Keratinocyte (primary cell): ENCODE results near the gene PPP3CB. TPM values are rescaled to one million over a fixed set of nuclear protein-coding genes. Genes with fewer than 3 reads are reported as not detected.

ENCODE experiments used
- DNase-seq: peaks from one replicate; pipeline ENCODE4 v3.0.0-alpha.2; 2011; ENCODE audit warnings: low read depth, missing footprints, low spot score
- FAIRE-seq: peaks from 2 replicates; lab custom pipeline; 2011; peaks lifted over from hg19 to GRCh38; lab: Jason Lieb, UNC
- H2AFZ ChIP-seq: 2 replicates; pipeline ENCODE4 v1.6.0; 2012; ENCODE audit warnings: low read length, control low read depth, inconsistent platforms; ENCODE audit not compliant: control insufficient read depth
- H3K27ac ChIP-seq: 2 replicates; pipeline ENCODE4 v1.5.1; 2011; ENCODE audit warnings: low read length; ENCODE audit not compliant: control insufficient read depth, insufficient read depth
- H3K27me3 ChIP-seq: 3 replicates; pipeline ENCODE4 v1.6.0; 2011; ENCODE audit warnings: low read length; ENCODE audit not compliant: control insufficient read depth, insufficient read depth; ENCODE audit errors: extremely low read depth
- H3K36me3 ChIP-seq, 2 experiments: 2 replicates in 1 of 2; 3 replicates in 1 of 2; pipeline ENCODE4 v1.5.1; 2011; ENCODE audit warnings: low read length in 2 of 2, mild to moderate bottlenecking in 1 of 2; ENCODE audit not compliant: control insufficient read depth in 2 of 2, insufficient read depth in 2 of 2; ENCODE audit errors: extremely low read depth in 1 of 2
- H3K4me1 ChIP-seq: 3 replicates; pipeline ENCODE4 v1.5.1; 2011; ENCODE audit warnings: low read length; ENCODE audit not compliant: control insufficient read depth, insufficient read depth; ENCODE audit errors: extremely low read depth
- H3K4me2 ChIP-seq: 3 replicates; pipeline ENCODE4 v1.6.0; 2011; ENCODE audit warnings: low read depth, low read length; ENCODE audit not compliant: control insufficient read depth, insufficient read depth; ENCODE audit errors: extremely low read depth
- H3K4me3 ChIP-seq, 3 experiments: fragments of 200-600 bp in 1 of 3; sonication (generic) in 1 of 3; 2 replicates in 2 of 3; 3 replicates in 1 of 3; pipeline ENCODE4 v1.5.1; 2011 to 2016; ENCODE audit warnings: low read length in 3 of 3, mild to moderate bottlenecking in 3 of 3, control low read depth in 2 of 3, inconsistent platforms in 1 of 3, low read depth in 1 of 3, mixed read lengths in 1 of 3, mixed run types in 1 of 3, moderate library complexity in 1 of 3; ENCODE audit not compliant: control insufficient read depth in 2 of 3, insufficient read depth in 2 of 3; ENCODE audit errors: extremely low read depth in 1 of 3
- H3K79me2 ChIP-seq: 2 replicates; pipeline ENCODE4 v1.6.0; 2012; ENCODE audit warnings: low read length; ENCODE audit not compliant: control insufficient read depth, insufficient read depth
- H3K9ac ChIP-seq: 3 replicates; pipeline ENCODE4 v1.6.0; 2011; ENCODE audit warnings: low read length; ENCODE audit not compliant: control insufficient read depth, insufficient read depth; ENCODE audit errors: extremely low read depth
- H3K9me1 ChIP-seq: 3 replicates; pipeline ENCODE4 v1.6.0; 2011; ENCODE audit warnings: low read length; ENCODE audit not compliant: control insufficient read depth, insufficient read depth; ENCODE audit errors: extremely low read depth
- H3K9me3 ChIP-seq: 2 replicates; pipeline ENCODE4 v1.5.1; 2012; ENCODE audit warnings: low read depth, low read length; ENCODE audit not compliant: control insufficient read depth
- H4K20me1 ChIP-seq: 3 replicates; pipeline ENCODE4 v1.6.0; 2011; ENCODE audit warnings: low read length; ENCODE audit not compliant: control insufficient read depth, insufficient read depth; ENCODE audit errors: extremely low read depth
- CTCF ChIP-seq, 3 experiments: IDR thresholded peaks in 1 of 3; conservative IDR thresholded peaks in 1 of 3; optimal IDR thresholded peaks in 1 of 3; 2 replicates in 2 of 3; 3 replicates in 1 of 3; pipeline versions ENCODE3 to v1.5.1; 2011; ENCODE audit warnings: low read length in 3 of 3, mild to moderate bottlenecking in 3 of 3, moderate library complexity in 2 of 3, control low read depth in 1 of 3, inconsistent platforms in 1 of 3; ENCODE audit not compliant: insufficient read depth in 2 of 3; ENCODE audit errors: extremely low read depth in 1 of 3
- EZH2 ChIP-seq: IDR thresholded peaks from one replicate; pipeline ENCODE4 v1.6.1; 2012; ENCODE audit warnings: inconsistent platforms, mild to moderate bottlenecking, low read length, moderate library complexity
- dilution Hi-C: fragments of 300-500 bp; cut with MboI; formaldehyde crosslinking; loops from one replicate; pipeline ENCODE4 v1.7.0; 2020; ENCODE audit warnings: low sequenced_read_pairs; ENCODE audit not compliant: extremely low pct_ligation_motif_present
- polyA minus RNA-seq, 3 experiments: library from RNA; depleted of rRNA, polyadenylated mRNA; stranded (reverse); fragments of >200 nt; gene quantifications; 1 replicate in 1 of 3; 2 replicates in 1 of 3; 3 replicates in 1 of 3; pipeline ENCODE4 v1.2.3, GENCODE V29; 2011
- polyA plus RNA-seq, 5 experiments: library from polyadenylated mRNA; depleted of rRNA in 3 of 5; stranded (reverse) in 3 of 5; stranded (forward) in 1 of 5; unstranded in 1 of 5; fragments of >200 nt; gene quantifications; 1 replicate in 1 of 5; 2 replicates in 3 of 5; 3 replicates in 1 of 5; pipeline versions ENCODE4 v1.2.1 to v1.2.3, GENCODE V29; 2011 to 2012; ENCODE audit warnings: missing spikeins in 2 of 5, low read depth in 1 of 5, low replicate concordance in 1 of 5

The PPP3CB gene
- 14.8 to 23.5 TPM (median 20.6 TPM) in 3 replicates for polyA plus RNA-seq
- polyA plus RNA-seq (2011; ENCODE audit: low read depth), result 21.2 TPM
- 23.6 and 30.6 TPM in 2 replicates for polyA plus RNA-seq (2011; cell fraction: cytosol; rRNA removed)
- 22.4 and 28.4 TPM in 2 replicates for polyA plus RNA-seq (2011; cell fraction: nucleus; rRNA removed)
- polyA plus RNA-seq (2012; ENCODE audit: low replicate concordance), result 19.9 and 27.8 TPM in 2 replicates
- 10.9 to 23.1 TPM (median 13.2 TPM) in 3 replicates for polyA minus RNA-seq
- 8.2 TPM for polyA minus RNA-seq (2011; cell fraction: cytosol; rRNA and poly(A)+ RNA removed)
- 8.9 and 22.4 TPM in 2 replicates for polyA minus RNA-seq (2011; cell fraction: nucleus; rRNA and poly(A)+ RNA removed)

GRCh38 chr10:73495884-73496674, at the start of gene PPP3CB:
Gene PPP3CB, minus strand, starts transcription at chr10:73496024. Its CDS starts 135 bp downstream, at chr10:73495889.
- no peaks in the 10 kb centered on the region for H3K9me1 ChIP-seq
- FAIRE-seq (peak; percentile 84), DNase-seq (peak; percentile 72)
- H4K20me1 ChIP-seq, result no peaks in the 10 kb centered on the region
- peaks cover 38% of the 10 kb centered on the region for H3K79me2 ChIP-seq
- dilution Hi-C loops, result no loop called here
- peak within 1 kb of the TSS; percentile 85 for H3K4me2 ChIP-seq
- H3K27me3 ChIP-seq, result no peaks in the 10 kb centered on the region
- H3K4me1 ChIP-seq, result peaks cover 20% of the 10 kb centered on the region
- no peaks in the 10 kb centered on the region for H3K9me3 ChIP-seq
- H3K27ac ChIP-seq, result peak within 1 kb of the TSS; percentile 89
- H3K9ac ChIP-seq, result peak within 1 kb of the TSS; percentile 95
- peak within 1 kb of the TSS; percentile 55 to 89 (median 85) for H3K4me3 ChIP-seq
- H2AFZ ChIP-seq, result peak within 1 kb of the TSS; percentile 72
- H3K36me3 ChIP-seq, result peaks cover 0 to 4% of the 10 kb centered on the region in 2 experiments
- no peak for TF ChIP-seq EZH2
- TF ChIP-seq CTCF (optimal IDR thresholded peaks at IDR 0.05 in 1 of 3, IDR thresholded peaks at IDR 0.05 in 1 of 3, conservative IDR thresholded peaks at IDR 0.05 in 1 of 3; ENCODE audit: extremely low read depth in 1 of 3, insufficient read depth in 2 of 3, low read length in 3 of 3), result no peak

DNA sequence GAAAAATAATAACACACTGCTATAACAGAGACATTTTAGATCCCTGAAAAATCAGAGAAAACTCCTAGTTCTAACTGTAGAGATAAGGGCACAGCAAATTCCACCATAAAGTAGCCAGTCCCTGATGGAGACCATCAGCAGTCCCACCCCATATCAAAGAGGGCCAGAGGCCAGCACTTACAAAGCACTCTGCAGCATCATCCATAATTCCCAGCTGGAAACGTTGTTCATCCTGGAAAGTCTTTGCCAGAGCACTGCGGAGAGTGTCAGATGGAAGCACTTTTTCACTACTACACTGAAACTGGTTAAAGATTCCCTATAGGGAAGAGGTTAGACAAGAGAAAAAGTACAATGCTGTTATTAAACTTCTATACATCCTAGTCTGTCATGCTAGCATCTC, 49.5 kb upstream of the PPP3CB start:
- H3K9me1 ChIP-seq, result no peaks in the 10 kb centered on the region
- dilution Hi-C loops, result no loop called here
- H3K4me2 ChIP-seq, result no peak overlapping the region
- no peak overlapping the region for H3K9ac ChIP-seq
- H4K20me1 ChIP-seq, result no peaks in the 10 kb centered on the region
- TF ChIP-seq CTCF (optimal IDR thresholded peaks at IDR 0.05 in 1 of 3, IDR thresholded peaks at IDR 0.05 in 1 of 3, conservative IDR thresholded peaks at IDR 0.05 in 1 of 3; ENCODE audit: extremely low read depth in 1 of 3, insufficient read depth in 2 of 3, low read length in 3 of 3) (no peak), EZH2 (no peak)
- no peaks in the 10 kb centered on the region for H3K4me1 ChIP-seq
- DNase-seq, result no peak
- no peaks in the 10 kb centered on the region for H3K9me3 ChIP-seq
- H3K27me3 ChIP-seq, result no peaks in the 10 kb centered on the region
- no peak overlapping the region for H3K4me3 ChIP-seq
- no peaks in the 10 kb centered on the region for H3K79me2 ChIP-seq
- no peak overlapping the region for H3K27ac ChIP-seq
- no peak overlapping the region for H2AFZ ChIP-seq
- FAIRE-seq, result no peak
- H3K36me3 ChIP-seq, result peaks cover 2% of the 10 kb centered on the region in 2 experiments
